Activated CD8-positive, alpha-beta T cell treated with anti-CD3 and anti-CD28 coated beads for 36 hours (primary cell): ENCODE data around the gene MRPS9. TPM values are rescaled to one million over a fixed set of nuclear protein-coding genes. Genes with fewer than 3 reads are reported as not detected.

Experiments used
- ATAC-seq: fragments of 200-7000 bp; cut with Tn5 transposase; one replicate; pipeline ENCODE4 v1.10.0; 2021; ENCODE audit warnings: mild to moderate bottlenecking, moderate library complexity
- CTCF ChIA-PET: fragments of 350-600 bp; sonication (Branson Sonifier 250); formaldehyde crosslinking; loops from one replicate; lab custom pipeline; 2021; ENCODE audit warnings: antibody characterized with exemption; lab: Charles Lee
- POLR2A ChIA-PET: fragments of 350-600 bp; sonication (Branson Sonifier 250); formaldehyde crosslinking; loops from one replicate; lab custom pipeline; 2021; ENCODE audit warnings: antibody characterized with exemption; lab: Charles Lee
- DNase-seq: peaks from one replicate; pipeline ENCODE4 v3.0.0-alpha.2; 2020
- H3K27ac Mint-ChIP-seq: one replicate; pipeline ENCODE4 v1.8.0; 2021; ENCODE audit warnings: mild to moderate bottlenecking, mixed read lengths
- H3K27me3 Mint-ChIP-seq: one replicate; pipeline ENCODE4 v1.8.0; 2021; ENCODE audit warnings: mixed read lengths
- H3K36me3 Mint-ChIP-seq: one replicate; pipeline ENCODE4 v1.8.0; 2021; ENCODE audit warnings: low read depth, mixed read lengths
- H3K4me1 Mint-ChIP-seq: one replicate; pipeline ENCODE4 v1.8.0; 2021; ENCODE audit warnings: low read depth, mixed read lengths
- H3K4me3 Mint-ChIP-seq: one replicate; pipeline ENCODE4 v1.8.0; 2021; ENCODE audit warnings: mild to moderate bottlenecking, moderate library complexity, mixed read lengths
- H3K9me3 Mint-ChIP-seq: one replicate; pipeline ENCODE4 v1.8.0; 2021; ENCODE audit warnings: mixed read lengths
- intact Hi-C: fragments of 100-400 bp; cut with micrococcal nuclease; formaldehyde crosslinking; loops from one replicate; pipeline ENCODE4 v1.10.0; 2022
- total RNA-seq, 2 experiments: library from RNA; stranded (reverse); gene quantifications; one replicate each; pipeline ENCODE4 v1.2.3, GENCODE V29; 2021
- TF ChIP-seq, protein P1 (sequence below): fragments of 200-600 bp; IDR thresholded peaks from one replicate; pipeline ENCODE4 v1.8.0; 2022; ENCODE audit warnings: antibody characterized with exemption, mild to moderate bottlenecking

The MRPS9 gene
- total RNA-seq, 2 experiments from 2014 or later: 45.1 to 46.9 TPM

DNA sequence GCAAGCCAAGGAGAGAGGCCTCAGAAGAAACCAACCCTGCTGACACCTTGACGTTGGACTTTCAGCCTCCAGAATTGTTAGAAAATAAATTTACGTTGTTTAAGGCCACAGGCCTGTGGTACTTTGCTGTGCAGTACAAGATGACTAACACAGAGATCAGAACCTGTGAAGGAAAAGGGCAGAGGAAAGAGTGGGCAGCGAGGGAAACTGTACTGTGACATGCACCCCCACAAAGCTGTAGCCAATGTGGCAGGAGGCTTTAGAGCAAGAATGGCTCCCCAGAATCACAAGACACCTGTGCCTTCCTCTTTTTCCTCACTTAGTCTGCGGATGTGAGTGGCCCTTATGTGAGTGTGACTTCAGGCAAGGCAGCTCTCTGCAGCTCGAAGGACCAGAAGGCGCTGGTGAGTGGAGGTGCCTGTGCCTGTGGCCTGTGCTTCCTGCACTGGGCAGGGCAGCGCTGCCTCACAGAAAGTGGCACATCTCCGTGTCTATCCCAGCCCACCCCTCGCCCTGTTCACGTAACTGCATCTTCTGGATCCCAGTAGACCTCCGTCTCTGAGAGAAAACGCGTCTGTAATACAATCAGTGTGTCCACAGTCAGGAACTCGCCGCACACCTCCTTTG, 89.5 kb downstream of the MRPS9 start:
- no peaks in the 10 kb centered on the region for H3K9me3 Mint-ChIP-seq
- ATAC-seq (peak; percentile 92), DNase-seq (peak; percentile 70)
- ChIA-PET CTCF (interaction anchor here (2.1 kb wide), 1 partner anchor 11 kb away, joined by 11 read pairs; no protein-coding TSS in a partner anchor), POLR2A (no interaction called here)
- intact Hi-C loops: no loop called here
- H3K27ac Mint-ChIP-seq: peak overlapping the region; percentile 18
- peaks cover 21% of the 10 kb centered on the region for H3K4me1 Mint-ChIP-seq
- peaks cover 6% of the 10 kb centered on the region for H3K27me3 Mint-ChIP-seq
- H3K4me3 Mint-ChIP-seq: no peak overlapping the region
- no peaks in the 10 kb centered on the region for H3K36me3 Mint-ChIP-seq
- TF ChIP-seq, protein P1, sequence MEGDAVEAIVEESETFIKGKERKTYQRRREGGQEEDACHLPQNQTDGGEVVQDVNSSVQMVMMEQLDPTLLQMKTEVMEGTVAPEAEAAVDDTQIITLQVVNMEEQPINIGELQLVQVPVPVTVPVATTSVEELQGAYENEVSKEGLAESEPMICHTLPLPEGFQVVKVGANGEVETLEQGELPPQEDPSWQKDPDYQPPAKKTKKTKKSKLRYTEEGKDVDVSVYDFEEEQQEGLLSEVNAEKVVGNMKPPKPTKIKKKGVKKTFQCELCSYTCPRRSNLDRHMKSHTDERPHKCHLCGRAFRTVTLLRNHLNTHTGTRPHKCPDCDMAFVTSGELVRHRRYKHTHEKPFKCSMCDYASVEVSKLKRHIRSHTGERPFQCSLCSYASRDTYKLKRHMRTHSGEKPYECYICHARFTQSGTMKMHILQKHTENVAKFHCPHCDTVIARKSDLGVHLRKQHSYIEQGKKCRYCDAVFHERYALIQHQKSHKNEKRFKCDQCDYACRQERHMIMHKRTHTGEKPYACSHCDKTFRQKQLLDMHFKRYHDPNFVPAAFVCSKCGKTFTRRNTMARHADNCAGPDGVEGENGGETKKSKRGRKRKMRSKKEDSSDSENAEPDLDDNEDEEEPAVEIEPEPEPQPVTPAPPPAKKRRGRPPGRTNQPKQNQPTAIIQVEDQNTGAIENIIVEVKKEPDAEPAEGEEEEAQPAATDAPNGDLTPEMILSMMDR: no peak

- TF ChIP-seq, protein P1: no peak
- Mint-ChIP-seq H3K4me1 (peaks cover 15% of the 10 kb centered on the region), H3K36me3 (no peaks in the 10 kb centered on the region), H3K27ac (no peak overlapping the region), H3K4me3 (no peak overlapping the region), H3K27me3 (peaks cover 6% of the 10 kb centered on the region), H3K9me3 (no peaks in the 10 kb centered on the region)
- CTCF ChIA-PET: interaction anchor here (0.5 kb wide), 1 partner anchor 23 kb away, joined by 3 read pairs; no protein-coding TSS in a partner anchor
- POLR2A ChIA-PET: no interaction called here
- ATAC-seq: no peak
- intact Hi-C loops: no loop called here
- no peak for DNase-seq
Observed at GRCh38 chr2:105129722-105130232, 91.9 kb downstream of the MRPS9 start.

DNA sequence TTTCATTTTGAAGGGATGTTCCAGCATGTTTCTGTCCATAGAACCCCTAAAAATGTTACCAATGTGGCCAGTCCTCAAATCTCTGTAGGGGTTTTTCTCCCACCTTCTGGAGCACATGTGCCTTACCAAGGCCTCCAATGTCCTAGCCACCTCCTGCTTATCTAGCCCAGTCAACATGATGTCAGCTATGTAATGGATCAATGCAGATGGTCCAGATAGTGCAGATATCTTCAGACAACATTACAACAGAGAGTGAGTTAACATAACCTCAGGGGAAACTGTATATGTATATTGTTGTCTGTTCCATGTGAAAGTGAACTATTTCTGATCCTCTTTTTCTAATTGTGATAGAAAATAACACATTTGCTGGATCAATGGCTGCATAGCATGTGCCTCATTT, 92.7 kb downstream of the MRPS9 start:
- Mint-ChIP-seq H3K4me3 (no peak overlapping the region), H3K9me3 (no peaks in the 10 kb centered on the region), H3K36me3 (no peaks in the 10 kb centered on the region), H3K4me1 (peaks cover 15% of the 10 kb centered on the region), H3K27me3 (peaks cover 6% of the 10 kb centered on the region), H3K27ac (no peak overlapping the region)
- no peak for DNase-seq
- ChIA-PET CTCF (interaction anchor here (1.5 kb wide), 1 partner anchor 16 kb away, joined by 4 read pairs; no protein-coding TSS in a partner anchor), POLR2A (no interaction called here)
- TF ChIP-seq, protein P1: no peak
- no peak for ATAC-seq
- intact Hi-C loops: no loop called here

GRCh38 chr2:105134081-105134480, 96.2 kb downstream of the MRPS9 start:
- no peaks in the 10 kb centered on the region for H3K9me3 Mint-ChIP-seq
- no peak overlapping the region for H3K27ac Mint-ChIP-seq
- H3K36me3 Mint-ChIP-seq: no peaks in the 10 kb centered on the region
- TF ChIP-seq, protein P1: no peak
- H3K27me3 Mint-ChIP-seq: no peaks in the 10 kb centered on the region
- H3K4me3 Mint-ChIP-seq: no peak overlapping the region
- ChIA-PET CTCF (no interaction called here), POLR2A (interaction anchor here (0.6 kb wide), 1 partner anchor 169 kb away, joined by 3 read pairs; no protein-coding TSS in a partner anchor)
- no peaks in the 10 kb centered on the region for H3K4me1 Mint-ChIP-seq
- intact Hi-C loops: no loop called here
- DNase-seq: no peak
- ATAC-seq: no peak

DNA sequence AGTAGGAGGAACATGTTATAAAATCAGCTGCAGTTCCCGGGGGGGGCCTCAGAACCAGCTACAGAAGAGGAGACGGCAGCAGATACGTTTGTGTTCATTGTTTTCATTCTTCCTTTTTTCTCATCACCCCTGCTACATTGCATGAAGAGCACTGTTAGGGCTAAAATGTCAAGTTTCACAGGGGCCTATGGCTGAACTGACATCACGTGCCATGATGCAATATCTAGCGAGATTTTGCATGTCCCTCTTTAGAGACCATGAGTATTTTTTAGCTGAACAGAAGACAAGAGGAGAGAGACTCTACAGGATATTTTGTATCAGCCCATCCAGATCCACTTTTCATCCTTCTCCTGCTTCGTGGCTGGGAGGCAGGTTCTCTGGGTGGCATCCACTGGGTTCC, 97.6 kb downstream of the MRPS9 start:
- no peaks in the 10 kb centered on the region for H3K36me3 Mint-ChIP-seq
- CTCF ChIA-PET: interaction anchor here (0.6 to 1.3 kb wide), 2 partner anchors 21 to 101 kb away, joined by 3 read pairs; no protein-coding TSS in a partner anchor
- TF ChIP-seq, protein P1: no peak

More for the DNA sequence above, 97.6 kb downstream of the MRPS9 start:
- Mint-ChIP-seq H3K27me3 (peaks cover 1% of the 10 kb centered on the region), H3K9me3 (no peaks in the 10 kb centered on the region), H3K4me3 (no peak overlapping the region), H3K27ac (no peak overlapping the region), H3K4me1 (no peaks in the 10 kb centered on the region)
- DNase-seq (no peak), ATAC-seq (no peak)
- intact Hi-C loops: no loop called here
- POLR2A ChIA-PET: no interaction called here
